ENCODE measurements around the gene NDUFB8. TPM values are rescaled to one million over a fixed set of nuclear protein-coding genes. Genes with fewer than 3 reads are reported as not detected.

NDUFB8 gene
- total RNA-seq, 4 donors from 2014 or later = 231 to 315 (median 279) TPM

- no peak overlapping the region for H3K27ac ChIP-seq (replicated peaks in 1 of 4)
- H3K27me3 ChIP-seq = no peaks in the 10 kb centered on the region
- DNase-seq (ENCODE audit: extremely low spot score) = no peak
- peaks cover 39 to 55% (median 46%) of the 10 kb centered on the region in 4 donors for H3K36me3 ChIP-seq
- whole genome bisulfite sequencing = 79% methylated on average over 5 of the region's 5 CpGs
- TF ChIP-seq EP300 (IDR thresholded peaks at IDR 0.05) (no peak), CTCF (IDR thresholded peaks at IDR 0.05) (no peak), POLR2A (IDR thresholded peaks at IDR 0.05; ENCODE audit: low read depth) (no peak)
- H3K4me3 ChIP-seq = no peak overlapping the region
- peaks cover 16 to 28% (median 26%) of the 10 kb centered on the region in 4 donors for H3K4me1 ChIP-seq
- H3K9me3 ChIP-seq = no peaks in the 10 kb centered on the region
- intact Hi-C loops (cut with DNase I) = no loop called here
Measured at GRCh38 chr10:100522107-100522801, 7.4 kb downstream of the NDUFB8 start.

GRCh38 chr10:100520811-100521210 is 8.9 kb downstream of the NDUFB8 start:
- no peak overlapping the region for H3K4me3 ChIP-seq
- no peak overlapping the region for H3K27ac ChIP-seq (replicated peaks in 1 of 4)
- no peak for DNase-seq (ENCODE audit: extremely low spot score)
- intact Hi-C loops (cut with DNase I) = no loop called here
- TF ChIP-seq POLR2A (IDR thresholded peaks at IDR 0.05; ENCODE audit: low read depth) (no peak), POLR2AphosphoS5 (IDR thresholded peaks at IDR 0.05) (no peak), EP300 (IDR thresholded peaks at IDR 0.05) (no peak), CTCF (IDR thresholded peaks at IDR 0.05) (no peak)
- WGBS = 83% methylated on average over 3 of the region's 3 CpGs
- H3K27me3 ChIP-seq = no peaks in the 10 kb centered on the region
- no peaks in the 10 kb centered on the region for H3K9me3 ChIP-seq
- H3K4me1 ChIP-seq = peaks cover 14 to 21% (median 19%) of the 10 kb centered on the region in 4 donors
- peaks cover 25 to 44% (median 36%) of the 10 kb centered on the region in 4 donors for H3K36me3 ChIP-seq

- intact Hi-C loops (cut with DNase I) = loop anchor here (2.0 kb wide), 1 partner anchor 181 kb away; no protein-coding TSS in a partner anchor
- no peak for TF ChIP-seq POLR2AphosphoS5 (IDR thresholded peaks at IDR 0.05)
- no peak for TF ChIP-seq POLR2A (IDR thresholded peaks at IDR 0.05; ENCODE audit: low read depth)
- no peak for TF ChIP-seq EP300 (IDR thresholded peaks at IDR 0.05)
- no peak for TF ChIP-seq CTCF (IDR thresholded peaks at IDR 0.05)
- H3K36me3 ChIP-seq = peaks cover 16 to 43% (median 33%) of the 10 kb centered on the region in 4 donors
- H3K4me1 ChIP-seq = peaks cover 14 to 21% (median 19%) of the 10 kb centered on the region in 4 donors
- 7% methylated on average over 21 of the region's 72 CpGs for WGBS
- peak within 1 kb of the TSS; percentile 60 to 69 (median 65) for H3K4me3 ChIP-seq
- no peak for DNase-seq (ENCODE audit: extremely low spot score)
- no peaks in the 10 kb centered on the region for H3K9me3 ChIP-seq
- peak within 1 kb of the TSS in 3 of 4 donors; percentile 22 to 55 (median 30) for H3K27ac ChIP-seq (replicated peaks in 1 of 4)
- no peaks in the 10 kb centered on the region for H3K27me3 ChIP-seq
Measured at GRCh38 chr10:100519311-100520051, 10.2 kb downstream of the NDUFB8 start, which contains the start of gene SEC31B. Gene SEC31B (minus strand): TSS chr10:100519861. CDS start chr10:100516952, 2,909 bp downstream.

- Histone ChIP-seq H3K4me3 (peak overlapping the region; percentile 60 to 69 (median 65)), H3K4me1 (peaks cover 14 to 21% (median 19%) of the 10 kb centered on the region in 4 donors), H3K27ac (replicated peaks in 1 of 4) (peak overlapping the region in 3 of 4 donors; percentile 22 to 55 (median 30)), H3K9me3 (no peaks in the 10 kb centered on the region), H3K36me3 (peaks cover 9 to 36% (median 26%) of the 10 kb centered on the region in 4 donors), H3K27me3 (no peaks in the 10 kb centered on the region)
- intact Hi-C loops (cut with DNase I) = loop anchor here (2.0 kb wide), 1 partner anchor 180 kb away; no protein-coding TSS in a partner anchor
- no peak for DNase-seq (ENCODE audit: extremely low spot score)
- TF ChIP-seq CTCF (IDR thresholded peaks at IDR 0.05) (peak; percentile 63 to 72 (median 63)), EP300 (IDR thresholded peaks at IDR 0.05) (no peak)
- WGBS = 11% methylated on average over 7 of the region's 7 CpGs
Measured at GRCh38 chr10:100518761-100519241, 10.9 kb downstream of the NDUFB8 start.

Data from esophagus muscularis mucosa (tissue), 4 donors.